ENCODE measurements around the gene RFTN1.

DNA sequence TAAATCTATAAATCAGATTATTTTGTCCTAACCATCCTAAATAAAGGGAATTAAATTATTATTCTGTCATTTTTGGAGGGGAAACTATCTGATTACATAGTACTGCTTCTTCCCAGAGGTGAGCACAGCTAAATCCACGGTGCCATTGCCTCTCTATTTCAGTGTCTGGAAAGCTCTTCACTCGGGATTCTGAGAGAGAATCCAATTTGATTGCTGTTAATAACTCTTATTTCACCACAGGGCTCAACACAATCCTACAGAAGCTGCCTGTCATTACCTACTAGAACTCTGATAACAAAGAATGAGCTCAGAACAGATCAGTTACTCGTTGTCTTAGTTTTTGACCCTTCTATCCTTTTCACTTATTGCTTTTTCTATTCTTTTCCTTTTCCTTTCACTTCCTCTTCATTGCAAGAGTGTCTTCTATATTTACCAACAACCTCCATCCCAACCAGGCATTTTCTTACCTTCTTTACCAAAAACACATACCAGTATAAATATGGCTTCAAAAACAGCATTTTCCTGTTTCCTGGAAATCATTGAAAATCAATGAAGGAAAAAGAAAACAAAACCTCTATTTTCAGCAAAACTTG, 218.1 kb downstream of the RFTN1 start:
- TF ChIP-seq, protein P1, sequence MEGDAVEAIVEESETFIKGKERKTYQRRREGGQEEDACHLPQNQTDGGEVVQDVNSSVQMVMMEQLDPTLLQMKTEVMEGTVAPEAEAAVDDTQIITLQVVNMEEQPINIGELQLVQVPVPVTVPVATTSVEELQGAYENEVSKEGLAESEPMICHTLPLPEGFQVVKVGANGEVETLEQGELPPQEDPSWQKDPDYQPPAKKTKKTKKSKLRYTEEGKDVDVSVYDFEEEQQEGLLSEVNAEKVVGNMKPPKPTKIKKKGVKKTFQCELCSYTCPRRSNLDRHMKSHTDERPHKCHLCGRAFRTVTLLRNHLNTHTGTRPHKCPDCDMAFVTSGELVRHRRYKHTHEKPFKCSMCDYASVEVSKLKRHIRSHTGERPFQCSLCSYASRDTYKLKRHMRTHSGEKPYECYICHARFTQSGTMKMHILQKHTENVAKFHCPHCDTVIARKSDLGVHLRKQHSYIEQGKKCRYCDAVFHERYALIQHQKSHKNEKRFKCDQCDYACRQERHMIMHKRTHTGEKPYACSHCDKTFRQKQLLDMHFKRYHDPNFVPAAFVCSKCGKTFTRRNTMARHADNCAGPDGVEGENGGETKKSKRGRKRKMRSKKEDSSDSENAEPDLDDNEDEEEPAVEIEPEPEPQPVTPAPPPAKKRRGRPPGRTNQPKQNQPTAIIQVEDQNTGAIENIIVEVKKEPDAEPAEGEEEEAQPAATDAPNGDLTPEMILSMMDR (IDR thresholded peaks at IDR 0.05), result no peak
- no peak for TF ChIP-seq POLR2A (IDR thresholded peaks at IDR 0.05)

All from sigmoid colon (tissue), 3 donors.